ENCODE data around the gene PEX14.

PEX14 gene

DNA sequence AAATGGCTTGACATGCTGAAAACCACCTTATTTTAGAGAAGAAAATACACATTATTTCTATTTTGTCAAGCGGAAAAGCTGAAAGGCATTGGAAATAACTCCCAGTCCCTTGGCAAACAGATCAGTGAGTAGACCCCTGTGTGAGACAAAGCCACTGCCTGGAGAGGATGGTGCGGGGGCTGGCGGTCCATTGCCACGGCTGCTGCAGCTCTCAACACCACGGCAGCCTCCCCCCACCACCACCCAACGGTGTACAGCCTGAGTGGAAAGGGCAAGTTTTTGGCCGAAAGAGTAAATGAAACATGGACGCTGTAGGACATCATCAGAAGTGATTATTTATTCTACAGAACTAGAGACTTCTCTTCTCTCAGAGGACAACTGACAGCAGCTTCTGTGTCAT, 84.6 kb downstream of the PEX14 start:
- no peak overlapping the region for H3K4me3 ChIP-seq (replicated peaks; ENCODE audit: insufficient read depth, low read length)
- TF ChIP-seq, protein P1, sequence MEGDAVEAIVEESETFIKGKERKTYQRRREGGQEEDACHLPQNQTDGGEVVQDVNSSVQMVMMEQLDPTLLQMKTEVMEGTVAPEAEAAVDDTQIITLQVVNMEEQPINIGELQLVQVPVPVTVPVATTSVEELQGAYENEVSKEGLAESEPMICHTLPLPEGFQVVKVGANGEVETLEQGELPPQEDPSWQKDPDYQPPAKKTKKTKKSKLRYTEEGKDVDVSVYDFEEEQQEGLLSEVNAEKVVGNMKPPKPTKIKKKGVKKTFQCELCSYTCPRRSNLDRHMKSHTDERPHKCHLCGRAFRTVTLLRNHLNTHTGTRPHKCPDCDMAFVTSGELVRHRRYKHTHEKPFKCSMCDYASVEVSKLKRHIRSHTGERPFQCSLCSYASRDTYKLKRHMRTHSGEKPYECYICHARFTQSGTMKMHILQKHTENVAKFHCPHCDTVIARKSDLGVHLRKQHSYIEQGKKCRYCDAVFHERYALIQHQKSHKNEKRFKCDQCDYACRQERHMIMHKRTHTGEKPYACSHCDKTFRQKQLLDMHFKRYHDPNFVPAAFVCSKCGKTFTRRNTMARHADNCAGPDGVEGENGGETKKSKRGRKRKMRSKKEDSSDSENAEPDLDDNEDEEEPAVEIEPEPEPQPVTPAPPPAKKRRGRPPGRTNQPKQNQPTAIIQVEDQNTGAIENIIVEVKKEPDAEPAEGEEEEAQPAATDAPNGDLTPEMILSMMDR (IDR thresholded peaks at IDR 0.05; ENCODE audit: insufficient read depth, low read length): no peak
- TF ChIP-seq GABPA (IDR thresholded peaks at IDR 0.05; ENCODE audit: low read depth): no peak
- TF ChIP-seq POLR2AphosphoS5 (IDR thresholded peaks at IDR 0.05; ENCODE audit: low read depth): no peak
- TF ChIP-seq, protein P2, sequence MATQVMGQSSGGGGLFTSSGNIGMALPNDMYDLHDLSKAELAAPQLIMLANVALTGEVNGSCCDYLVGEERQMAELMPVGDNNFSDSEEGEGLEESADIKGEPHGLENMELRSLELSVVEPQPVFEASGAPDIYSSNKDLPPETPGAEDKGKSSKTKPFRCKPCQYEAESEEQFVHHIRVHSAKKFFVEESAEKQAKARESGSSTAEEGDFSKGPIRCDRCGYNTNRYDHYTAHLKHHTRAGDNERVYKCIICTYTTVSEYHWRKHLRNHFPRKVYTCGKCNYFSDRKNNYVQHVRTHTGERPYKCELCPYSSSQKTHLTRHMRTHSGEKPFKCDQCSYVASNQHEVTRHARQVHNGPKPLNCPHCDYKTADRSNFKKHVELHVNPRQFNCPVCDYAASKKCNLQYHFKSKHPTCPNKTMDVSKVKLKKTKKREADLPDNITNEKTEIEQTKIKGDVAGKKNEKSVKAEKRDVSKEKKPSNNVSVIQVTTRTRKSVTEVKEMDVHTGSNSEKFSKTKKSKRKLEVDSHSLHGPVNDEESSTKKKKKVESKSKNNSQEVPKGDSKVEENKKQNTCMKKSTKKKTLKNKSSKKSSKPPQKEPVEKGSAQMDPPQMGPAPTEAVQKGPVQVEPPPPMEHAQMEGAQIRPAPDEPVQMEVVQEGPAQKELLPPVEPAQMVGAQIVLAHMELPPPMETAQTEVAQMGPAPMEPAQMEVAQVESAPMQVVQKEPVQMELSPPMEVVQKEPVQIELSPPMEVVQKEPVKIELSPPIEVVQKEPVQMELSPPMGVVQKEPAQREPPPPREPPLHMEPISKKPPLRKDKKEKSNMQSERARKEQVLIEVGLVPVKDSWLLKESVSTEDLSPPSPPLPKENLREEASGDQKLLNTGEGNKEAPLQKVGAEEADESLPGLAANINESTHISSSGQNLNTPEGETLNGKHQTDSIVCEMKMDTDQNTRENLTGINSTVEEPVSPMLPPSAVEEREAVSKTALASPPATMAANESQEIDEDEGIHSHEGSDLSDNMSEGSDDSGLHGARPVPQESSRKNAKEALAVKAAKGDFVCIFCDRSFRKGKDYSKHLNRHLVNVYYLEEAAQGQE (IDR thresholded peaks at IDR 0.05; ENCODE audit: insufficient replicate concordance, low read depth): no peak
- no peak for TF ChIP-seq SPI1 (IDR thresholded peaks at IDR 0.05; ENCODE audit: borderline replicate concordance, low read depth)
- no peaks in the 10 kb centered on the region for H3K27me3 ChIP-seq (ENCODE audit: insufficient read depth, poor library complexity, severe bottlenecking)
- H3K27ac ChIP-seq (replicated peaks): no peak overlapping the region
- DNase-seq (ENCODE audit: low read depth in 1 of 2, low spot score in 1 of 2): no peak

DNA sequence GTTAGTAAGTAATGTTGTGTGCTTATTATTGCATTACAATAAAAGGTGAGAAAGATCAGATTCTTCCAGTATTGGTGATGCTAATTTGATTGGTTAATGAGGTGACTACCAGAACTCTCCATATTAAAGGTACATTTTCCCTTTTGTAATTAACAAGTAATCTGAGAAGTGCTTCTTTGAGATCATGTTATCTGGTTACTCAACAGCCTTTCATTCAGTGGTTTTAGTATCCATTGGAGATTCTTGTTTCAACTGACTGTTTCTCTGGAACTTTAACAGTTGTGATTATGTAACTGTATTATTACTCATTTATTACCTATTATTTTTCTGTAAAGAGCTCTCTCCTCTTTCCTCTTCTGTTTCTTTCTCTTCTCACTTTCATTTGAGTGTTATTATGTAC, 86.7 kb downstream of the PEX14 start:
- DNase-seq (ENCODE audit: low read depth in 1 of 2, low spot score in 1 of 2): no peak
- Histone ChIP-seq H3K27me3 (ENCODE audit: insufficient read depth, poor library complexity, severe bottlenecking) (no peaks in the 10 kb centered on the region), H3K27ac (replicated peaks) (no peak overlapping the region), H3K4me3 (replicated peaks; ENCODE audit: insufficient read depth, low read length) (no peak overlapping the region)
- no peak for TF ChIP-seq POLR2AphosphoS5 (IDR thresholded peaks at IDR 0.05; ENCODE audit: low read depth)
- TF ChIP-seq, protein P2 (IDR thresholded peaks at IDR 0.05; ENCODE audit: insufficient replicate concordance, low read depth): no peak
- TF ChIP-seq, protein P1 (IDR thresholded peaks at IDR 0.05; ENCODE audit: insufficient read depth, low read length): no peak

DNA sequence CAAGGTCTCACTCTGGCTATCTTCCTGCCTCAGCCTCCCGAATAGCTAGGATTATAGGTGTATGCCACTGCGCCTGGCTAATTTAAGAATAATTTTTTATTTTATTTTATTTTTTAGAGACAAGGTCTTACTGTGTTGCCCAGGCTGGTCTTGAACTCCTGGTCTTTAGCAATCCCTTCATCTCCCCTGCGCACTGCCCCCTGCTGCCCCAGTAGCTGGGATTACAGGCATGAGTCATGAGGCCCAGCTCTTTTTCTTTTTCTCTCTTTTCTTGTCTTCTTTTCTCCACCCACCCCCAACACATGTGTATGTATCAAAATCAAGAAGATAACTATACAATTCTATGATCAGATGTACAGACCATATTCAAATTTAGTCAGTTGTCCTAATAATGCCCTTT, 87.2 kb downstream of the PEX14 start:
- no peaks in the 10 kb centered on the region for H3K27me3 ChIP-seq (ENCODE audit: insufficient read depth, poor library complexity, severe bottlenecking)
- no peak overlapping the region for H3K4me3 ChIP-seq (replicated peaks; ENCODE audit: insufficient read depth, low read length)
- no peak for DNase-seq (ENCODE audit: low read depth in 1 of 2, low spot score in 1 of 2)
- TF ChIP-seq GABPA (IDR thresholded peaks at IDR 0.05; ENCODE audit: low read depth): no peak
- no peak for TF ChIP-seq POLR2AphosphoS5 (IDR thresholded peaks at IDR 0.05; ENCODE audit: low read depth)
- TF ChIP-seq, protein P2 (IDR thresholded peaks at IDR 0.05; ENCODE audit: insufficient replicate concordance, low read depth): no peak
- TF ChIP-seq, protein P1 (IDR thresholded peaks at IDR 0.05; ENCODE audit: insufficient read depth, low read length): no peak
- no peak for TF ChIP-seq SPI1 (IDR thresholded peaks at IDR 0.05; ENCODE audit: borderline replicate concordance, low read depth)
- H3K27ac ChIP-seq (replicated peaks): no peak overlapping the region

All from HL-60 (cell line).